ENCODE measurements around the gene ZNF217. TPM values are rescaled to one million over a fixed set of nuclear protein-coding genes. Genes with fewer than 3 reads are reported as not detected.
"Not testable (repeated sequence)": the region's sequence is repeated elsewhere in the genome, so short reads cannot be mapped to it uniquely, and the experiment has no call there.

Gene ZNF217
- total RNA-seq, 1 experiment from 2014 or later = 27.0 TPM

DNA sequence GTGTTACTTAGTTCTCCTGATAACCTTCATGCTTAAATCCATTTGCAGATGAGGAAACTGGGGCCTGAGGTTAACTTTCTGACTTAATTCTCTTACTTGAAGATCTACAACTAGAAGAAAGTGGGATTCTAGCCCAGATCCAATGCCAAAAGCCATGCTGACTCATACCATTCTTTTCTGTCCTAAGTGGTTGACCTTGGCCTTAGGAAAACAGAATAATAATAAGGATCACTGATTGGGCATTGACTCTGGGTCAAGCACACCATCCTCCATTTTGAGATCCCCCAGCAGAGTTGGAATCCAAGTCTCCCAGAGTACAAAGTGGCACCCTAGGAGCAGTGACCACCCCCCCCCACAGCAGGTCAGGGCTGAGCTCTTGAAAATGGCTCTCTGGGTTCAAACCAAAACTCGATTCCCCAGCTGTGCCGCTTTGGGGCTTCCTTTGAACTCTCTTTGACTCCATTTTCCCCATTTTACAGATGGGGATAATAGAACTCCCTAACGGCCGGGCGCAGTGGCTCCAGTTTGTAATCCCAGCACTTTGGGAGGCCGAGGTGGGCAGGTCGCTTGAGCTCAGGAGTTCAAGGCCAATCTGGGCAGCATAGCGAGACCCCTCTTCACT, 12.8 kb upstream of the ZNF217 start:
- H3K27me3 ChIP-seq (replicated peaks; ENCODE audit: insufficient read depth, low read depth, low read length, poor library complexity) = no peaks in the 10 kb centered on the region
- intact Hi-C loops (cut with micrococcal nuclease; ENCODE audit: unreplicated experiment) = no loop called here

DNA sequence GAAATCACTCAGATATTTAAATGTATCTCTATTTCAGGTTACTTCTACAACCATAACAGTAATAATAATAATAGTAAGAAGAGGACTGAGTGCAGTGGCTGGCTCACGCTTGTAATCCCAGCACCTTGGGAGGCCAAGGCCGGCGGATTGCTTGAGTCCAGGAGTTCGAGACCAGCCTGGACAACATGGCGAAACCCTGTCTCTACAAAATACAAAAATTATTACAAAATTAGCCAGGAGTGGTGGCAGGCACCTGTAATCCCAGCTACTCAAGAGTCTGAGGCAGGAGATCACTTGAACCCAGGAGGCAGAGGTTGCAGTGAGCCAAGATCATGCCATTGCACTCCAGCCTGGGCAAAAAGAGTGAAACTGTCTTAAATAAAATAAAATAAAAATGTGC, 11.8 kb upstream of the ZNF217 start:
- intact Hi-C loops (cut with micrococcal nuclease; ENCODE audit: unreplicated experiment); H3K4me3 ChIP-seq (ENCODE audit: low read depth, low read length, poor library complexity, severe bottlenecking); DNase-seq (ENCODE audit: low spot score); H3K9me3 ChIP-seq (ENCODE audit: low read depth, low read length, poor library complexity, severe bottlenecking); H3K27me3 ChIP-seq (replicated peaks; ENCODE audit: insufficient read depth, low read depth, low read length, poor library complexity); BruUV-seq (replicated peaks); CTCF ChIA-PET; POLR2A ChIA-PET (ENCODE audit: low non-redundant PET); H3K36me3 ChIP-seq (ENCODE audit: insufficient read depth, low read length, poor library complexity, severe bottlenecking); H3K27ac ChIP-seq (ENCODE audit: low read depth, low read length, poor library complexity, severe bottlenecking): not testable (repeated sequence)
- H3K4me1 ChIP-seq (ENCODE audit: insufficient read depth, low read length, poor library complexity, severe bottlenecking) = peaks cover 22% of the 10 kb centered on the region

More for the DNA sequence above, 12.8 kb upstream of the ZNF217 start:
- Histone ChIP-seq H3K36me3 (ENCODE audit: insufficient read depth, low read length, poor library complexity, severe bottlenecking) (no peaks in the 10 kb centered on the region), H3K9me3 (ENCODE audit: low read depth, low read length, poor library complexity, severe bottlenecking) (no peaks in the 10 kb centered on the region), H3K27ac (ENCODE audit: low read depth, low read length, poor library complexity, severe bottlenecking) (peak overlapping the region; percentile 21), H3K4me1 (ENCODE audit: insufficient read depth, low read length, poor library complexity, severe bottlenecking) (peaks cover 31% of the 10 kb centered on the region), H3K4me3 (ENCODE audit: low read depth, low read length, poor library complexity, severe bottlenecking) (no peak overlapping the region)
- TF ChIP-seq CTCF (conservative IDR thresholded peaks at IDR 0.05; ENCODE audit: low read depth, low read length) (no peak), EZH2 (IDR thresholded peaks at IDR 0.05; ENCODE audit: borderline replicate concordance, low read depth, low read length, poor library complexity, severe bottlenecking) (no peak)
- BruUV-seq (replicated peaks) = no TSS peak
- POLR2A ChIA-PET (ENCODE audit: low non-redundant PET) = no interaction called here
- CTCF ChIA-PET = interaction anchor here (0.6 kb wide), 1 partner anchor 1187 kb away, joined by 4 read pairs; no protein-coding TSS in a partner anchor
- DNase-seq (ENCODE audit: low spot score) = no peak

GRCh38 chr20:53604846-53605245, 11.2 kb upstream of the ZNF217 start:
- POLR2A ChIA-PET (ENCODE audit: low non-redundant PET); H3K9me3 ChIP-seq (ENCODE audit: low read depth, low read length, poor library complexity, severe bottlenecking); BruUV-seq (replicated peaks); H3K4me3 ChIP-seq (ENCODE audit: low read depth, low read length, poor library complexity, severe bottlenecking); intact Hi-C loops (cut with micrococcal nuclease; ENCODE audit: unreplicated experiment); H3K27ac ChIP-seq (ENCODE audit: low read depth, low read length, poor library complexity, severe bottlenecking); DNase-seq (ENCODE audit: low spot score); H3K36me3 ChIP-seq (ENCODE audit: insufficient read depth, low read length, poor library complexity, severe bottlenecking); H3K27me3 ChIP-seq (replicated peaks; ENCODE audit: insufficient read depth, low read depth, low read length, poor library complexity): not testable (repeated sequence)
- peaks cover 18% of the 10 kb centered on the region for H3K4me1 ChIP-seq (ENCODE audit: insufficient read depth, low read length, poor library complexity, severe bottlenecking)
- CTCF ChIA-PET = interaction anchor here (0.7 kb wide), 1 partner anchor 44 kb away, joined by 14 read pairs; no protein-coding TSS in a partner anchor

DNA sequence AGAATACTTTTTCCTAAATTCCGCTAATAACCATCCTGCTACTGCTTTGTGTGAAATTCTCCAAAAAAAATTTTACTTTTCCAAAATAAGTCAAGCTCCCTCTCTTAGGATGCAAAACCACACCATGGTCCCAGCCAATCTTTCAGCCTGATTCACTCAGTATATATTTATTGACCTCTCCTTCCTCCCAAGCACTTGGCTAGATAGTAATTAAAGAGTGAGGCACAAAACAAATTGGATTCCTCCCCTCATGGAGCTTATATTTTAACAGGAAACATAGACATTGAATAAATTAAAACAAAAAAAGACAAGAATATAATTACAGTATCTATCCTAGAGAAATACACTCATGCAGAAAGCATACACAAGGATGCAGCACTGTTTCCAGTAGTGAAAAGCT, 9.0 kb upstream of the ZNF217 start:
- no peak for TF ChIP-seq EZH2 (IDR thresholded peaks at IDR 0.05; ENCODE audit: borderline replicate concordance, low read depth, low read length, poor library complexity, severe bottlenecking)
- TF ChIP-seq CTCF (conservative IDR thresholded peaks at IDR 0.05; ENCODE audit: low read depth, low read length) = no peak
- ChIA-PET POLR2A (ENCODE audit: low non-redundant PET) (no interaction called here), CTCF (no interaction called here)
- Histone ChIP-seq H3K27ac (ENCODE audit: low read depth, low read length, poor library complexity, severe bottlenecking) (no peak overlapping the region), H3K4me3 (ENCODE audit: low read depth, low read length, poor library complexity, severe bottlenecking) (no peak overlapping the region), H3K9me3 (ENCODE audit: low read depth, low read length, poor library complexity, severe bottlenecking) (no peaks in the 10 kb centered on the region), H3K27me3 (replicated peaks; ENCODE audit: insufficient read depth, low read depth, low read length, poor library complexity) (no peaks in the 10 kb centered on the region), H3K36me3 (ENCODE audit: insufficient read depth, low read length, poor library complexity, severe bottlenecking) (no peaks in the 10 kb centered on the region), H3K4me1 (ENCODE audit: insufficient read depth, low read length, poor library complexity, severe bottlenecking) (peaks cover 23% of the 10 kb centered on the region)
- intact Hi-C loops (cut with micrococcal nuclease; ENCODE audit: unreplicated experiment) = no loop called here
- DNase-seq (ENCODE audit: low spot score) = no peak
- BruUV-seq (replicated peaks) = no TSS peak

Data from A673 (cell line).